HG03064 (cell line): Measurements from ENCODE around the gene MICU1.
"Not testable (repeated sequence)": the region's sequence is repeated elsewhere in the genome, so short reads cannot be mapped to it uniquely, and the experiment has no call there.

Source experiments
- ATAC-seq: cut with Tn5 transposase; IDR thresholded peaks from one replicate; pipeline ENCODE4 v1.9.1; 2021; ENCODE audit warnings: low read depth; ENCODE audit not compliant: unreplicated experiment

MICU1 gene

GRCh38 chr10:72460284-72460876, 165.5 kb downstream of the MICU1 start:
- ATAC-seq, result no peak

DNA sequence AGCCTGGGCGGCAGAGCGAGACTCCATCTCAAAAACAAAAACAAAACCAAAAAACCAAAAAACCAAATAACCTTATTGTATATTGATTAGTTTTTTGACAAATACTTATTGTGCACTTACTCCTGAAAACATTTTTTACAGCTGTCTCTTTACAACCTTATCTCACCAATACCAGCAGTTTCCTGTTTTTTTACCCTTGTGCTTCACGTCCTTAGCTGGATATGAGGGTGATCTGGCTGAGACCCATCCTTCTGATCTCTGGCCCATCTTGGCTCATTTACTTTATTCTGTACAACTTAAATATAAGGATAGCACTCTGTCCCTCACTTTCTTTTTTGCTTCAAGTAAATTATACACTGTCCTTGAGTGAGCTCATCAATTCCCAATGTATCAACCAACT, 166.6 kb downstream of the MICU1 start:
- no peak for ATAC-seq

DNA sequence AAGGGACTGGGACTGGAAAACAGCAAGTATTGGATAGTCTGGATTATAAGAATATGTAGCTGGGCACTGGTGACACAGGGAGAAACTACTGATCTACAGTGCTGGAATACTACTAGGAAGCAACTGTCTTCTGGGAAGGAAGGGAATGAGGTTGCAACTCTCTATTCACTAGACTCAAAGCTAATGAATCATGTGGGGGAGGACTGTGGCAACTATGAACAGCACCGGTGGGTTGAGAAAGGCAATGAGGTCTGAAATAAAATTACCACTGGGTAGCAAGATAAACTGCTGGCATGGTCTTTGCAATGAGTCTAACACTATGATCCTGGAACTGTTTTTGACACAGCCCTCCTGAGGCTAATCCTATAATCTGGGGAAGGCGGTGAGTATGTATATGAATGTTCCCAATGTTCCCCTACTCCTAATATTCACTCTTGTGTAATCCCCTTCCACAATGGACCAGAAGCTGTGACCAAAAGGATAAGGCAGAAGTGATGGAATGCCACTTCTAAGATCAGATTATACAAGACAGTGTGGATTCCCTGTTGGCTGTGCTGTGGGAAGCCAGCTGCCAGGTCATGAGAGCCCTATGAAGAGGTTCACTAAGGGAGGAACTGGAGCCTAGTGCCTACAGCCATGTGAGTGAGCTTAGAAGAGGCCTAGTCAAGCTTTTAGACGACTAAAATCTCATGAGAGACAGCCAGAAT, 169.8 kb downstream of the MICU1 start:
- no peak for ATAC-seq

DNA sequence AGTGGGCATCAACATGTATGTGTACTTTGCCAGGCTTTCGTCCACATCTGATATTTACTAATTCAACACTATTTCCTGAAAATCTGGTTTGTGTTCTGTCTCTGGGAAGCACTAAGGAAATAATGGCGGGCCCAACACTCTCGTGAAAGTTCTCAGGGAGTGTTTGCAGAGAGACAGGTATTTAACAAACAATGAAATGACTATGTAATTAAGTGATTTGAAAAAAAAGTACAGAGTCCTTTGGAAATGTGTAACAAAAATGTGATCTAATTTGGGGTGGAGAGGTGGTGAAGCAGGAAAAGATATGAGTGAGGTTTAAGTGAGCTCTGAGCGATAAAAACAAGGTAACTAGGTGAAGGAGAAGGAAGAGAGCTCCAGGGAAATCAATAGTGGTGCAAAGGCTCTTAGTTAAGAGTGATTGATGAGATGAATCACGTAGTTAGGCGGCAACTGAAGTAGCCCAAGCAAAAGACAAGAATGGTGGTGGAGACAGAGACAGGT, 175.9 kb downstream of the MICU1 start:
- no peak for ATAC-seq

DNA sequence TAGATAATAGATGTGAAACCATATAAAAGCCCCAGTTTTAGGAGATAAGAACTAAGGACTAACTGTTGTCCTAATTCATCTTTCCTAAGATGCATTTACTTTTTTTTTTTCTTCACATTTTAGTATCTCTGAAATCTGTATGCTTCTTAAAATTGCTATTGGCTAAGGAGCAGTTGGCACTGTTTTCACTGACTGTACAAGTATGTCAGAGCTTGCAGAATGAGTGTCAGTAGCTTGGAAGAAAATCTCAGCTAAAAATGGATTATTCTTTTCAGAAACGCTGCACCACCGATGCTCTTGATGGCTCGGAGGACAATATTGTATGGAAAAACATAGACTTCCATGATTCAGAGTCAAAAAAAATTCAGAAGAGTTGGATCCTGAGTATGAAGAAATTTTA, 180.0 kb downstream of the MICU1 start:
- ATAC-seq, result no peak

GRCh38 chr10:72442969-72443368, 182.9 kb downstream of the MICU1 start:
- ATAC-seq, result not testable (repeated sequence)

DNA sequence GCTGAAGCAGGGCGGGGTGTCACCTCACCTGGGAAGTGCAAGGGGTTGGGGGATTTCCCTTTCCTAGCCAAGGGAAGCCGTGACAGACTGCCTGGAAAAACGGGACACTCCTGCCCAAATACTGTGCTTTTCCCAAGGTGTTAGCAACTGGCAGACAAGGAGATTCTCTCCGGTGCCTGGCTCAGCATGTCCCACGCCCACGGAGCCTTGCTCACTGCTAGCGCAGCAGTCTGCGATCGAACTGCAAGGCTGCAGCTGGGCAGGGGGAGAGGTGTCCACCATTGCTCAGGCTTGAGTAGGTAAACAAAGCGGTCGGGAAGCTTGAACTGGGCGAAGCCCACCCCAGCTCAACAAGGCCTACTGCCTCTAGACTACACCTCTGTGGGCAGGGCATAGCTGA, 190.3 kb downstream of the MICU1 start:
- ATAC-seq, result no peak

GRCh38 chr10:72430936-72431335, 194.9 kb downstream of the MICU1 start:
- not testable (repeated sequence) for ATAC-seq

GRCh38 chr10:72429931-72430330, 195.9 kb downstream of the MICU1 start:
- ATAC-seq, result no peak

DNA sequence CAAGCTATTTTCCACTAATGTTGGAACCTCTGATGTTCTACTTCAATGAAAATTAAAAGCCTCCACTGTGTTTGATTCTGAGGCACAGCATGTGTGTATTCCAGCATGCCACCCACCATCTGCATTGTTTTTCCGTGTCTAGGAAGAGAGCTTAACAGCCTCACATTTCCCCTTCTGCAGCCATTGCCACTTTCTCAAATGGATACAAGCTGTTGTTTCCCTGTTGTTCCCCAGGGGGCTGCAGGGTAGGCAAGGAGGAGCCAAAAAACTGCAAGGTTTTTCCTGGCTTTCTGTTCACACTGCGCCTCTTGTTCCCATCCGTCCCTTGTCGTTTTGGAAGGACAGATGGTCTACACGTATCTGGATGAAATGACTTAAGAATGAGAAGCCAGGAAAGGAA, 198.9 kb downstream of the MICU1 start:
- ATAC-seq, result no peak

- no peak for ATAC-seq
Observed at GRCh38 chr10:72425133-72425532, 200.7 kb downstream of the MICU1 start.

- ATAC-seq, result no peak
Observed at GRCh38 chr10:72424561-72424960, 201.3 kb downstream of the MICU1 start.

GRCh38 chr10:72423426-72423825, 202.5 kb downstream of the MICU1 start:
- no peak for ATAC-seq

DNA sequence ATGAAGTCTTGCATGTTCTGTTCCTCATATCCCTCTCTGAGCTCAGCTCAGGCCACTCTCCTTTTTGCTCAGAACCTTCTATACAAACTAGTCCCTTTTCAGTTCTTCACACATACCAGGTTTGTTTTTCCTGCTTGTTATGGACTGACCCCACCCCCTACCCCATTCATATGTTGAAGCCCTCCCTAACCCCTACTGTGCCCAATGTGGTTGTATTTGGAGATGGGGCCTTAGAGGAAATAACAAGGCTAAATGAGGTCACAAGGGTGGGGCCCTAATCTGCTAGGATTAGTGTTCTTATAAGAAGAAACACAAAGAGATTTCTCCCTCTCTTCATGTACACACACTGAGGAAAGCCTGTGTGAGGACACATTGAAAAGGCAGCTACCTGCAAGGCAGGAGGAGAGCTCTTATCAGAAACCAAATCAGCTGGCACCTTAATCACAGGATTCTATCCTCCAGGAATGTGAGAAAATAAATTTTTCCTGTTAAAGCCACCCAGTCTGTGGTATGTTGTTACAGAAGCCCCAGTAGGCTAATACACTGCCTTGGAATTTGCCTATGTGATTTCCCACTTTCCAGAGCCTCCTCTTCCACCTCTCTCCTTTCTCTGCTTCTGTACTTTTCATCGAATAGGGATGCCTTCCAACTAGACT, 203.9 kb downstream of the MICU1 start:
- ATAC-seq, result no peak

- no peak for ATAC-seq
Observed at GRCh38 chr10:72419241-72419640, 206.6 kb downstream of the MICU1 start.

GRCh38 chr10:72418679-72419078, 207.2 kb downstream of the MICU1 start:
- ATAC-seq, result no peak

DNA sequence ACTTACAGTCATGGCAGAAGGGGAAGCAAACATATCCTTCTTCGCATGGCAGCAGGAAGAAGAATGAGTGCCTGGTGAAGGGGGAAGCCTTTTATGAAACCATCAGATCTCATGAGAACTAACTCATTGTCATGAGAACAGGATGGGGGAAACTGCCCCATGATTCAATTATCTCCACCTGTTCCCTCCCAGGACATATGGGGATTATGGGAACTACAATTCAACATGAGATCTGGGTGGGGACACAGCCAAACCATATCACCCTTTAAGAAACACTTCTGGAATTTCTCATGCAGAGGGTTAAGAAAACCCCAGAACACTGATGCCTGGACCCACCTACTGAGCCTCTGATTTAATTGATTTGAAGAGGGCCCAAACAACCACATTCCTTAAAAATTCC, 207.9 kb downstream of the MICU1 start:
- ATAC-seq, result no peak

DNA sequence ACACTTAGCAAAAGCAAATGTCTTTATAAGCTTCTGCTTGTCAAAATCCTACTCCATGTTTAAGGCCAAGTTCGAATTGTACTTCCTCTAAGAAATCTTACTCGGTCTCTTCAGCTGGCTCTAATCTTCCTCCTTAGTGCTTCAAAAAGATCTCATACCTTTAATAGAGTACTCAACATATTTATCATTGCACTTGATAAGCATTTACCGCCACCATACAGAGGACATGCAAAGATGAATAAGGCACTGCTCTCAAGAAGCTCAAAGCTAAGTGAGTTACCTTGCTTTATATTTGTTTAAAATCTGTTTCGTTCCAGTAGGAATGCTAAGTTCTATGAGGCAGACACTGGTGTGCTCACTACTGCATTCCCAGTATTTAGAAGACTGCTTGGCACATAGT, 209.2 kb downstream of the MICU1 start:
- ATAC-seq, result no peak

- ATAC-seq, result no peak
Observed at GRCh38 chr10:72414642-72415041, 211.2 kb downstream of the MICU1 start.

- no peak for ATAC-seq
Observed at GRCh38 chr10:72409167-72409566, 216.7 kb downstream of the MICU1 start.

GRCh38 chr10:72407927-72408600, 217.8 kb downstream of the MICU1 start:
- ATAC-seq, result no peak
